ENCODE data around the gene NLGN4X.

GRCh38 chrX:5965406-5965805 lies 263.3 kb downstream of the NLGN4X start:
- TF ChIP-seq GATA3 (IDR thresholded peaks at IDR 0.05; ENCODE audit: borderline replicate concordance) (no peak), KDM5A (IDR thresholded peaks at IDR 0.05) (no peak), JUN (IDR thresholded peaks at IDR 0.05) (no peak), EP300 (IDR thresholded peaks at IDR 0.05) (no peak), RAD21 (conservative IDR thresholded peaks at IDR 0.05 in 1 of 2, IDR thresholded peaks at IDR 0.05 in 1 of 2) (no peak), KDM1A (IDR thresholded peaks at IDR 0.05; ENCODE audit: low read depth) (no peak), POLR2AphosphoS2 (conservative IDR thresholded peaks at IDR 0.05; ENCODE audit: low read length) (no peak), SMC3 (IDR thresholded peaks at IDR 0.05) (no peak), POLR2A (IDR thresholded peaks at IDR 0.05; ENCODE audit: low read length) (no peak)
- TF ChIP-seq, protein P1, sequence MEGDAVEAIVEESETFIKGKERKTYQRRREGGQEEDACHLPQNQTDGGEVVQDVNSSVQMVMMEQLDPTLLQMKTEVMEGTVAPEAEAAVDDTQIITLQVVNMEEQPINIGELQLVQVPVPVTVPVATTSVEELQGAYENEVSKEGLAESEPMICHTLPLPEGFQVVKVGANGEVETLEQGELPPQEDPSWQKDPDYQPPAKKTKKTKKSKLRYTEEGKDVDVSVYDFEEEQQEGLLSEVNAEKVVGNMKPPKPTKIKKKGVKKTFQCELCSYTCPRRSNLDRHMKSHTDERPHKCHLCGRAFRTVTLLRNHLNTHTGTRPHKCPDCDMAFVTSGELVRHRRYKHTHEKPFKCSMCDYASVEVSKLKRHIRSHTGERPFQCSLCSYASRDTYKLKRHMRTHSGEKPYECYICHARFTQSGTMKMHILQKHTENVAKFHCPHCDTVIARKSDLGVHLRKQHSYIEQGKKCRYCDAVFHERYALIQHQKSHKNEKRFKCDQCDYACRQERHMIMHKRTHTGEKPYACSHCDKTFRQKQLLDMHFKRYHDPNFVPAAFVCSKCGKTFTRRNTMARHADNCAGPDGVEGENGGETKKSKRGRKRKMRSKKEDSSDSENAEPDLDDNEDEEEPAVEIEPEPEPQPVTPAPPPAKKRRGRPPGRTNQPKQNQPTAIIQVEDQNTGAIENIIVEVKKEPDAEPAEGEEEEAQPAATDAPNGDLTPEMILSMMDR (IDR thresholded peaks at IDR 0.05) = no peak
